Nucleus accumbens (tissue), 56 donors: ENCODE results near the gene TSPAN4.

ENCODE experiments used
- DNase-seq, 56 donors: peaks; one replicate each; lab custom pipeline; 2025; lab: John Stamatoyannopoulos, UW

The TSPAN4 gene

GRCh38 chr11:833114-833791 is 9.4 kb upstream of the TSPAN4 start:
- peak in 1 of 56 donors; percentile 57 for DNase-seq

DNA sequence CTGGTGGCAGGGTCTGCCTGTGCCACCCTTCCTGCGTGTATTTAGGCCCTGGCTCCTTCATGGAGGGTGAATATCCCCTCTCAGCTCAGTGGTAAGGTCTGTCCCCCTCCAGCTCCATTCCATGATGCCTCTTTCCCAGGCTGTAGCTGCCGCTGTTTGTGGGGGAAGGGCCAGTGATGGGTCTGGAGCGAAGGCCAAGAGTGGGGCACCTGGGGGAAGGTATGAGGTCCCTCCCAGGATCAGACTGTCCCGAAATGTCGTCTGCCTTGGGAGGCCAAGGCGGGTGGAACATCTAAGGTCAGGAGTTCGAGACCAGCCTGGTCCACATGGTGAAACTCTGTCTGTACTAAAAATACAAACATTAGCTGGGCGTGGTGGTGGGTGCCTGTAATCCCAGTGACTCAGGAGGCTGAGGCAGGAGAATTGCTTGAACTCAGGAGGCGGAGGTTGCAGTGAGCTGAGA is 8.8 kb upstream of the TSPAN4 start:
- DNase-seq, result no peak

DNA sequence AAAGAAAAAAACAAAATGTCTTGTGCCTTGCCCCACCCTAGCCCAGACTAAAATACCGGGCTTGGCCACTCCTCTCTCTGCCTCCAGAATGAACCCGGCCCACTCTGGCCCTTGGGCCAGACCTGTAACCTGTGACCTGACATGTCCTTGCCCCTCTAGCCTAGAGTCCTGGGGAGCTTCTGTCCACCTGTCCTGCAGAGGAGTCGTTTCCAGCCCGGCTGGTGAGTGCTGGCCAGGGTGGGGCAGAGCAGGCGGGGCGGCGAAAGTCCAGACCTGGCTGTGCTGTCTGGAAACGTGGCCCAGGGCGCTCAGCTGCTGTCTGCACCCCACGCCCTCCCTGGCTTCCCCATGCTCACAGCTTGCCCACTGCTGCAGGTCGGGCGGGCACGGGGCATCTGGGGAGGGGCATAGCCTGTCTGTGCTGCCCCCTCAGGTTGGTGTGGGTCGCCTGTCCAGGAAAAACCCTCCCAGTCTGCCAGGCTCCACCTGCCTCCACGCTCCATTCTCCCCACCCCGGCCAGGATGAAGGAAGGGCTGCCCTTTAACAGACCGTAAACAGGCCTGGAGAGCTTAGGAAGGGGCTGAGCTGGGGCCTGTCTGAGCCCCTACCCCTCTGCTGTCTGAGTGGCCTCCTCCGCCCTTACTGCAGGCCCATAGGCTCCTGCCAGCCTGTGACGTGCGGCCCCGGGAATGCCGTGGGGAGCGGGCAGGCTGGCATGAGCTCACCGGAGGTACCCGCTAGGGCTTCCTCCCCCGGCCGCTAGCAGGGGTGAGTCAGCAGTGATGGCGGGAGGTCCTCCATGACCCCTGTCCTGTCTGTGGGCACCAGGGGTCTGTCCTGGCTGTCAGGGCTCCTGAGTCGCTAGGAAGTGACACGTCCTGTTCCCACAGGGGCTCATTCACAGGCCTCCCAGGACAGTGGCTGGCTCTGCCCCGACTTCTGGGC is 8.0 kb upstream of the TSPAN4 start:
- peak in 7 of 56 donors; percentile 17 to 53 (median 28) for DNase-seq

DNA sequence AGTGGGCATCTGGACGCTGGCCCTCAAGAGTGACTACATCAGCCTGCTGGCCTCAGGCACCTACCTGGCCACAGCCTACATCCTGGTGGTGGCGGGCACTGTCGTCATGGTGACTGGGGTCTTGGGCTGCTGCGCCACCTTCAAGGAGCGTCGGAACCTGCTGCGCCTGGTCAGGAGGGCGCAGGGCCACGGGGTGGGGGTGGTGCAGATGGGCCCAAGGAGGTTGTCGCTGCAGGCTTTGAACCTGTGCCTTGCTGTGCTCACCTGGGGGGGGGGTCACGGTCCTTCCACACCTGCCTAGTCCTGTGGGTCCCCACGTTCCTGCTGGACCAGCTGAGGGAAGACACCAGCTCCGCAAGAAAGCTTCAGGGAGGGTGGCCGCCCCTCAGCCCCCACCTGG is 6.4 kb upstream of the TSPAN4 start:
- no peak for DNase-seq

DNA sequence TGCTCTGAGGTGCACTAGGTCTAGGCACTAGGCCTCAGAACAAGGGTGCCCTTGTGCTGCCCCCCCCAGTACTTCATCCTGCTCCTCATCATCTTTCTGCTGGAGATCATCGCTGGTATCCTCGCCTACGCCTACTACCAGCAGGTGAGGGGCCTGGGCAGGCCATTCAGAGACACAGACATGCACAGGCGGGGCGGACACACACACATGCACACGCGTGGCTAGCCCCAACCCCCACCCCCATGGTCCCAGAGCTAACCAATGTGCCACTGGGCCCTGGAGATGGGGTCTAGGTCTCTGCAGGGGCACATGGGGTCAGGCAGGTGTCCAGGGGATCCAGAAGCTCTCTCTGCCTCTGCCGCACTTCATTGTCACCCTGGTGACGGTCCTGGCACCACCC is 6.0 kb upstream of the TSPAN4 start:
- no peak for DNase-seq

DNA sequence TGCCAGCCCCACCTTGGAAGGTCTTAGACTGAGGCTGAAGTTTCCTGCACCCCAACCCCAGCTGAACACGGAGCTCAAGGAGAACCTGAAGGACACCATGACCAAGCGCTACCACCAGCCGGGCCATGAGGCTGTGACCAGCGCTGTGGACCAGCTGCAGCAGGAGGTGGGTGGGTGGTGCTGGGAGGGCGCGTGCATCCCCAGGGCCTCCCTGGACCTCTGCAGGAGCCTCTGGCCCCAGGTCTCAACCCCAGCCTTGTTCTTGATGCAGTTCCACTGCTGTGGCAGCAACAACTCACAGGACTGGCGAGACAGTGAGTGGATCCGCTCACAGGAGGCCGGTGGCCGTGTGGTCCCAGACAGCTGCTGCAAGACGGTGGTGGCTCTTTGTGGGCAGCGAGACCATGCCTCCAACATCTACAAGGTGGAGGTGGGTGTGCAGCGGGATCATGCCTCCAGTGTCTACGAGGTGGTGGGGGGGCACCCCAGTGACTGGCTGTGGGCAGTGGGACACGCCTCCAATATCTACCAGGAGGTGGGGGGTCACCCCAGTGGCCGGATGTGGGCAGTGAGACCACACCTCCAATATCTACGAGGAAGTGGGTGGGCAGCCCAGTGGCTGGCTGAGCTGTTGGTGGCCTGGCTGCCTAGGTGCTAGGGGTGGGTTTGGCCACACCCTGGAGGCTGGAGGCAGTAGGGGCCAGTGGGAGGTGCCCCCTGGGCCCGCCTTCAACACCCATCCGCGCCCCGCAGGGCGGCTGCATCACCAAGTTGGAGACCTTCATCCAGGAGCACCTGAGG is 5.3 kb upstream of the TSPAN4 start:
- no peak for DNase-seq

DNA sequence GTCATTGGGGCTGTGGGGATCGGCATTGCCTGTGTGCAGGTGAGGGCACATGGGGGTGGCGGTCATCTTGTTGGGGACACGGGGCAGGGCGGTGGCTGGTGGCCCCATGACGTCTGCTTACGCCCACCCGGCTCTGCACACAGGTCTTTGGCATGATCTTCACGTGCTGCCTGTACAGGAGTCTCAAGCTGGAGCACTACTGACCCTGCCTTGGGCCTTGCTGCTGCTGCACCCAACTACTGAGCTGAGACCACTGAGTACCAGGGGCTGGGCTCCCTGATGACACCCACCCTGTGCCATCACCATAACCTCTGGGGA is 4.7 kb upstream of the TSPAN4 start:
- no peak for DNase-seq

- DNase-seq, result no peak
Observed at GRCh38 chr11:838441-839279, 4.0 kb upstream of the TSPAN4 start.

DNA sequence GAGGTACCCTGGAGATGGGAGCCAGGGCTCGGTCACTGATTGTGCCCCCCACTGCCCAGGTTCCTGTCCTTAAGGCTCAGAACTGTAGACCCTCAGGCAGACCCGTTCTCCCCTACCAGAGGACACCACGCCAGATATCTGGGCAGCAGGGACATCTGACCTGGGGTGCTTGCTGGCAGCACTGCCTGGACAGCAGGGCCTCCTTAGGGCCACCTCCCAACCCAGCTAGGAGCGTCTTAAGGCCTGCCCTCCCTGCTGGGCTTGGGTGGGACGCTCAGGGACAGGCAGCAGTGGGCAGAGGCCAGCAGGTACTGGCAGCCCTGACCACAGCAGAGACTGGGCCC is 3.4 kb upstream of the TSPAN4 start:
- DNase-seq, result no peak

DNA sequence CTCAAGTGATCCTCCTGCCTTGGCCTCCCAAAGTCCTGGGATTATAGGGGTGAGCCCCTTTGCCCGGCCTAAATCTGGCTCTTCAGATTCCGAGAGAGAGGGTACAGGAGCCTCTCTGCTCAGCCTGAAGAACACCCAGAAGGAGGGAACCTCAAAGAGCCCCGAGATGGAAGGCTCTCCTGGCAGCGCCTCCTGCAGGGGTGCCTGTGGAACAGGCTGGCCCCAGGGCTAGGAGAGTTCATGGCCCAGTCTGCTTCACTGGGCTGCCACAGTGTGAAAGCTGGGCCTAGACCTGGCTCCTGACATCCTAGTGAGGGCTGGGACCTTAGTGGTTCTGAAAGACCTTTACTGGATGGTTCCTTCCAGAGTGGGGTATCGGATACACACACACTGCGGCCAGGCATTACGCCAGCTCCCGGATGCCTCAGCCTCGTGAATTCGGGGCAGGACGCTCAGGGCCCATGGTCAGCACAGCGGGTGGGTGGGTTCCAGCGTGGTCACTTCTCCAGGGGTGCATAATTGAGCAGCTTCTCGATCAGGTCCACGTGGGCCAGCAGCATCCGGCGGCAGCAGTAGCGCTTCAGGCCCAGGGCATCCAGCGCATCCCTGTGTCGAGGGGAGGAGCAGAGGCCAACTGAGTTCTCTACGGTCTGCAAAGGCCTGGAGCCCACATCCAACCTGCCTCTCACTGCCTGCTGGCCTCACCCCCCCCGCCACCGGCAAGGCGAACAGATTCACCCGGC is 2.6 kb upstream of the TSPAN4 start:
- no peak for DNase-seq

DNA sequence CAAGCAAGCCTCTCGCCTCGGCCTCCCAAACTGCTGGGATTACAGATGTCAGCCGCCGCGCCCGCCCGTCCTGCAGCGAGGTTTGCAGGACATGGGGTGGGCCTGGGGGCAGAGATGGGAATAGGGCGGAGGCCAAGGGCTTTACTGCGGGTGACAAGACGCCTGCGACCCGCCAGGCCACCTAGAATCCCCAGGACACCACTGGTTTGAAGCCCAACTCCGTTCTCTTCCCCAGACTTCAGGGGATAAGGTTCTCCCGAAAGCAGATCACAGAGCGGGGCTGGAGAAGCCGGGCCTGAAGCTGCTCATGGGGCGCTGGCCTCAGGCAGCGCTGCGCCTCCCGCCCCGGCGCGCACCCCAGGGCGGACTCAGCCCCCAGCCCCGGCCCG is 677 bp upstream of the TSPAN4 start:
- DNase-seq, result no peak

DNA sequence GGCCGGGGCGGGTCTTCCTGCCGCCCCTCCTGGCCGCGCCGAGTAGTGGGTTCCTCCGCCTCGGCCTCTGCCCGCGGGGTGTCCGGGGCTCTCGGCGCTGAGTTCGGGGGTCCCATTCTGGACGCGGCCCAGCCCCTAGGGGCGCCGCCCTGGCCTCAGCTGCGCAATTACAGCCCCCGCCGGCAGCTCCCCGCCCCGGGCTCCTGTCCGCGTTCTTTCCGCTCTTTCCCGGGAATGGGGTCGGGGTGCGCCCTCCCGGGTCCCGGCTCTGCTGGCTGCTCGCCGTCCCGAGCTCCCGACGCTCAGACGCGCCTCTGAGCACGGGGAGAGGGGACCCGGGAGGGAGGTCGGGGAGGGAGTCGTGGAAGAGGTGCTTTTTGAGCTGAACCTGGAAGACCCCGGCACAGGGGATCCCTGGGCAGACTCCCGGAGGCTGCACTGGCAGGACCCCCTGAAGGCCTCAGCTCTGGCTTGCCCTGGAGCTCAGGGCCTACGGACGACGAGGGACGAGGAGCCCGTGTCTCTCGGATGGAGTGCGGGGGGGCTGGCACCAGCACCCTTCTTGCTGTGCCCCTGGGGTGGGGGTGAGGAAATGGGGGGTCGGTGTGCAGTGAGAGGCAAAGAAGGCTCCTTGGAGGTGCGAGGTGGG is 558 bp downstream of the TSPAN4 start:
- DNase-seq, result no peak

GRCh38 chr11:843818-844692 is 1.4 kb downstream of the TSPAN4 start:
- peak in 5 of 56 donors; percentile 14 to 43 (median 34) for DNase-seq

DNA sequence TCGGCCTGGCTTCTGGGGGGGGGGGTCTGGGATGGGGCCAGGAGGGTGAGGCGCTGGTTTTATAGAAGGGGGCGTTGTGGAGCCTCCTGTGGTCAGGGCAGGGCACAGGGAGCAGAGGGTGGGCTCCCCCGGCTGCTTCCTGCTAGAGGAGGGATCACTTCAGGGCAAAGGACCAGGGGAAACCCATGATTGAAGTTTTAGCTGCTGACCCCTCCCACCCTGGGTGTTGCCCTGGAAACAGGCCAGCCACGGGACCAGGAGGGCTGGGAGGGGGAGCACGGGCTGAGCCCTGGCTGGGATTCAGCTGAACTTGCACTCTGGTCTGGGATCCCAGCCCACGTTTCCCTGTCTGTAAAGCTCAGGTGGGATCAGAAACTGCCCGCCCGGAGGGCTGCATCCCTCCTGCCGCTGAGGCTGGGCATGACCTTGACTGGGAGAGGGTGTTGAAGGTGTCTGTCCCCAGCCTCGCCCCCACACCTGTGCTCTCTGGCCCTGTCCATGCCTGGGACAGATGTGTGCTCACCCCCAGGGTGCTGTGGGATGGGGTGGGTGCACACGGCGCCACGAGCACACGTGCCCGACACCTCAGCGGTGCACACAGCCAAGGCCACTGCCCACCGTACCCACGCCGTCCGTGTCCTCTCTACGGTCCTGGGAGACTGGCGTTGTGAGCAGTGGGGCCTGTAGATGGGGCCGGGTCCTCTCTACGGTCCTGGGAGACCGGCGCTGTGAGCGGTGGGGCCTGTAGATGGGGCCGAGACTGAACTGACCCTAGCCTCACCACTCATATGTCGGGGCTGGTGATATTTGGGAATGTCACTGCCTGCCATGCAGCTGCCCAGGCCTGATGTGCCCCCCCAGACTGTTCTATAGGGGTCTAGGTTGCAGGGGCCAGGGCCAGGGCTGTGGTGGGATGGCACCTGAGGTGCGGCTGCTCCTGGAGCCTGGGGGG is 2.3 kb downstream of the TSPAN4 start:
- peak in 11 of 56 donors; percentile 8 to 69 (median 25) for DNase-seq

DNA sequence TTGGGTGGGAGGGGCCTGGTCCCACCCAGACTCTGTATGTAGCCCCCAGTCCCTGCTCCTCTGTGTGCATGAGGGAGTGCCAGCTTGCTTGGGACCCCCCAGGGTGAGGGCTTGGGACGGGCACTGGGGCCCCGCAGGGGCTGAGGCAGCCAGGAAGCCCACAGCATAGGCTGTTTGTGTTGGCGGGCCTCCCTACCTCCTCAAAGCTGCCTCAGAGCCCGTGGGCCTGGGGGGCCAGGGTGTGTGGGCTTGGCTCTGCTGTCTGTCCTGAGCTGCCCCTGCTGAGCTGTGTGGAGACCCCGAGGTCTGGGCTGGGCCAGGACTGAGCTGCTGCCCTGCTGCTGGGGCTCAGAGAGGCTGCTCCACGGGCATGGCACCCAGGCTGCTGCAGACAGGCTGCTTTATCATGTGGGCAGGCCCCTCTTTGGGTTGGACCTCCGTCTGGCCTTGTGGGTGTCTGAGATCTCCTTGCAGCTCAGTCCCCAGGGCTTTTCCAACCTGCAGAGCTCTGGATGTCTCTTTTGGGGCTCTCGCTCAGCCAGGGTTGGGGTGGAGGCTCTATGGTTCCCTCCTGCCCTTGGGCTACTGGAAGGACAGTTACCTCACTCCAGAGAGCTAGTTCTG is 3.3 kb downstream of the TSPAN4 start:
- DNase-seq, result no peak

- DNase-seq, result no peak
Observed at GRCh38 chr11:846496-847098, 3.9 kb downstream of the TSPAN4 start.
